Measurements from ENCODE around the gene ARL1.
"Not testable (repeated sequence)": the region's sequence is repeated elsewhere in the genome, so short reads cannot be mapped to it uniquely, and the experiment has no call there.

ARL1 gene

DNA sequence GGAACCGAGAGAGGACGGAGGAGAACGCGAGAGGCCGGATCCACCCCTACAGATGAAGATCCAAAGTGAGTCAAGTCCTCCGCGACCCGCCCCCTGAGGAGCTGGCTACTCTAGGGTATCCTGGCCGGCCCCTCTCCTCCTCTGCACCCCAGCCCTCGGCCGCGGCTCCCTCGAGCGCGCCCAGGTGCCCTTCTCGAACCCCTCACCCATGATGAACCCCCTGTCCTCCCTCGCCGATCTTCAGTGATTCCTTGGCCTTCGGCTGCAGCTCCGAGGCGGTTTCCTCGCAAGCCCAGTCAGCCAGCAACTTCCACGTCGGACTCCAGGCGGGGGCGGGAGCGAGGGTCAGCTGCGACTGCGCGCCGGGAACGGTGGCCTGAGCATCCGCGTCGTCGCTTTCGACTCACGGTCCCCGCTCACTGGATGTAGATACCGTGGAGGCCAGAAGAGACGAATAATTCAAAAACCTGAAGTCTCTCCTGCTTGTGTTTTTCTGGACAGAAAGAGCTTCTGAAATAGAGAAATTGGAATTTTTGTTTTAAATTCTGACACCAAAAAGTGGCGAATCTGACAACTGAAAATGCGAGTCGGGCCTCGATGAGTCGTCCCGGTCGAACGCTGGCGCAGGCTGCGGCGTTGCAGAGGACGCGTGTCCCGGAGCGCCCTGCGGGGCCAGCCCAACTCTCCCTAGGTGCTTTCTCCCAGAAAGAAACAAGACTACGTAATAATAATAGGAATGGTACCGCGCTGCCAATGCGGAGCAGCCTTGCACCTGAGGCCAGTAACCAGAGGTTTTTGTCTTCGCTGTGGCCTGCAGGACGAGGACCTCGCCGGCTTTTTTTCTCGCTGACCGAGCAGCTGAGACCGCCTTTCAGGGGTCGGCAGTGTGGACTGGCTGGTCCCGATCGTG is at the start of gene ARL1:
Gene ARL1, minus strand, starts transcription at position 337 of the 910 bp plus-strand sequence. Its CDS starts 127 bp downstream, at position 210.
- peak; percentile 81 for DNase-seq

DNA sequence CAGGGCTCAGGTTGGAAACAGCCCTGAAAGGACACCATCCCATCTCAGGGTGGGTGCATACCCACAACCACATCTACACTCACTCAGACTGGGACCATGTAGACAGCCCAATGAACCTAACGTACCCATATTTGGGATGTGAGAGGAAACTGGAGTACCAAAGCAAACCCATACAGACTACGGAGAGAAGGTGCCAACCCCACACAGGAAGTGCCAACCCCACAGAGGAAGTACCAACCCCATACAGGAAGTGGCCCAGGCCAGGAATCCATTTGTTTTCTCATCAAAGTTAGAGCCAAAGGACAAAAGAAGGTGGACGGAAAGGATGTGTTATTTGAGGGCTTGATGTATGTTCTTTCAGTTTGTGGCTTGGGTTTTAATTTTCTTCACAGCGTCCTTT is 48.1 kb upstream of the ARL1 start:
- peak; percentile 15 for DNase-seq

DNA sequence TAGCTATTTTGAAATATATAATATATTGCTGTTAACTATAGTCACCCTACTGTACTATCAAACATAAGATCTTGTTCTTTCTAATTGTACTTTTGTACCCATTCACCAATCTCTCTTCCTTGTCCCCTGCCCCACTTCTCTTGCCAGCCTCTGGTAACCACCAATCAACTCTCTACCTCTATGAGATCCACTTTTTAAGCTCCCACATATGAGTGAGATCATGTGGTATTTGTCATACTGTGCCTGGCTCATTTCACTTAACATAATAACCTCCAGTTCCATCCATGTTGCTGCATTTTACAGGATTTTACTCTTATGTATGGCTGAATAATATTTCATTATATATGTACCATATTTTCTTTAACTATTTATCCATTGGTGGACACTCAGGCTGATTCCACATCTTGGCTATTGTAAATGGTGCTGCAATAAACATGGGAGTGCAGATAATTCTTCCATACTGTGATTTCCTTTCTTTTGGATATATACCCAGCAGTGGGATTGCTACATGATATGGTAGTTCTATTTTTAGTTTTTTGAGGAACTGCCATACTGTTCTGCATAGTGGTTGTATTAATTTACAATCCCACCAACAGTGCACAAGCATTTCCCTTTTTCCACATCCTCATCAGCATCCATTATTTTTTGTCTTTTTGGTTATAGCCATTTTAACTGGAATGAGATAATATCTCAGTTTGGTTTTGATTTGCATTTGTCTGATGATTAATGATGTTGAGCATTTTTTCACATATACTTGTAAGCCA is 34.1 kb upstream of the ARL1 start:
- DNase-seq = no peak

DNA sequence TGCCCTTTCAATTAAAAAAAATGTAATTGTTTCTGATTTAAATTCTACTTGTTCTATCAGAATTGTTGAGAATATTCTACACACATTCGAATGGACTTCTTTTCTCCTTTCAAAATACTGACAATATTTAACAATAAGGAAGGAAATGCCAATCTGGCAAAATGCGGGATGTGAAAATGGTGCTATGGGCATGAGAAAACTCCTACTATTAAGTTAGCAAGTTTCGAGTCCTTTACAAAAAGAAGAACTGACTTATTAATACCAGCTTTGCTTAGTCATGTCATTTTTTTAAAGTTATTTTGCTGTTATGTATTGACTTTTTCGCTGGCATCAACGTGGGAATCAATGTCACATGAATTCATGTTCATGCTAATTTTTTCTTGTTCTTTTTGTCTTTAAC is 31.7 kb upstream of the ARL1 start:
- DNase-seq = no peak

DNA sequence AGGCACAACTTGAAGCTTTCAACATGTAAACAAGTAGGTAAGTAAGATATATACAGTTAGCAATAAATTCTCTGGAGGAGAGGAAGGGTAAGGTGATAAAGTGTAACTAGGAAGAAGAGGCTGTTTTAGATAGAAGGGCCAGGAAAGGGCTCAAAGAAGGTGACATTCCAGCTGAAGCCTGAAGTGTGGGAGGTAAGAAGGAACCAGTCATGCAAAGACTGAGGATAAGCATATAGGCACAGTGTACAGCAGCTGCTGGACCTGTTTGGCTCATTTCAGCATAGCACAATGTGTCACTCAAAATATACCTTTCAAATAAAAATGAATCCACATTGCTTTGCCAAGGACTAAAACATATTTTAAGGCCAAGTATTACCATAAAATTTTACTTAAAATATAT is 28.6 kb upstream of the ARL1 start:
- no peak for DNase-seq

DNA sequence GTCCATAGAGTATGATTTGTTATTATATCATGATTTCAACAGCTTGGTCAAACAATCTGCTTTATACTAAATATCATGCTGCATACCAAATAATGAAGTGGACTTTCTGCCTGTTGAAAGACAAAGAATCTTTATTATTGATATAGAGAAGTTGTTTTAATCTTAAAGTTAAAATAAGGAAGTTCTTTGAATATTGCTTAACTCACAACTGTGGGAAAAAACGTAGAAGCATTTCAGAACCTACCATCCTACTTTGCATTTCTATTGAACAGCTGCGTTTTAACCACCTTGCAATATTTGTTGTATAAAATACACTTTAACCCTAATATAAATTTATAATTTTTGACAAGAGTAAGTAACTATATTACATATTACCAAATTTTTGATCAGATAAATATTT is 22.9 kb upstream of the ARL1 start:
- no peak for DNase-seq

DNA sequence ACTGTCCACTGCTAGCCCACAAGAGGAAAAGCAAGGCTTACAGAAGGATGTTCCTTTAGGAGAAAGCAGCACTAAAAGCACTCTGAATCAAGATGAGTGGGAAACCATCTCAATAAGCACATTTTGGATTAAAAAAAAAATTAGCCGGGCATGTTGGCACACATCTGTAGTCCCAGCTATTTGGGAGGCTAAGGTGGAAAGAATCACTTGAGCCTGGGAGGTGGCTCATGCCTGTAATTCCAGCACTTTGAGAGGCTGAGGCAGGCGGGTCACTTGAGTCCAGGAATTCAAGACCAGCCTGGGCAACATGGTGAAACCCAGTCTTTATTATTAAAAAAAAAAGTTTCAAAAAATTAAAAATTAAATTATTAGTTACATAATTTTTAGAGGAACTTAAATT is 17.0 kb upstream of the ARL1 start:
- no peak for DNase-seq

DNA sequence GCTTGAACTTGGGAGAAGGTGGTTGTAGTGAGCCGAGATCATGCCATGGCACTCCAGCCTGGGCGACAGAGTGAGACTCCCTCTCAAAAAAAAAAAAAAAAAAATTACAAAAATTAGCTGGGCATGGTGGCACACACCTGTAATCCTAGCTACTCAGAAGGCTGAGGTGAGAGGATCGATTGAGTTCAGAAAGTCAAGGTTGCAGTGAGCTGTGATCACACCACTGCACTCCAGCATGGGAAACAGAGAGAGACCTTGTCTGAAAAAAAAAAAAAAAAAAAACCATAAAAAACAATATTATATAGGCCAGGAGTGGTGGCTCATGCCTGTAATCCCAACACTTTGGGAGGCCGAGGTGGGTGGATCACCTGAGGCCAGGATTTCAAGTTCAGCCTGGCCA is 14.5 kb upstream of the ARL1 start:
- not testable (repeated sequence) for DNase-seq

DNA sequence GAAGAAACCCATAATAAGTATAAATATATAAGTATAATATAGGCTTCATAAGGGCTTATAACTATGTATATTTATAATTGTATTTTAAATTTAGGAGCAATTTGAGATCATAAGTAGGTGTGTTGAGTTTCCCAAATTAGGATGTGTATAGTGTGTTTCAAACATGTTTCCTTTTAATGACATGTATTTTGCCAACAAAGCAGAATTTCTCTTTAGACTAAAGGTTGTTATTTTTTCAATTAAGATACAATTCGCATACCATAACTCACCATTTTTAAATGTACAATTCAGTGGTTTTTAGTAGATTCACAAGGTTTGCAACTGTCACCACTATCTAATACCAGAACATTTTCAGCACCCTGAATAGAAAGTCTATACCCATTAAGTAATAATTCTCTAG is 7.7 kb upstream of the ARL1 start:
- DNase-seq = no peak

DNA sequence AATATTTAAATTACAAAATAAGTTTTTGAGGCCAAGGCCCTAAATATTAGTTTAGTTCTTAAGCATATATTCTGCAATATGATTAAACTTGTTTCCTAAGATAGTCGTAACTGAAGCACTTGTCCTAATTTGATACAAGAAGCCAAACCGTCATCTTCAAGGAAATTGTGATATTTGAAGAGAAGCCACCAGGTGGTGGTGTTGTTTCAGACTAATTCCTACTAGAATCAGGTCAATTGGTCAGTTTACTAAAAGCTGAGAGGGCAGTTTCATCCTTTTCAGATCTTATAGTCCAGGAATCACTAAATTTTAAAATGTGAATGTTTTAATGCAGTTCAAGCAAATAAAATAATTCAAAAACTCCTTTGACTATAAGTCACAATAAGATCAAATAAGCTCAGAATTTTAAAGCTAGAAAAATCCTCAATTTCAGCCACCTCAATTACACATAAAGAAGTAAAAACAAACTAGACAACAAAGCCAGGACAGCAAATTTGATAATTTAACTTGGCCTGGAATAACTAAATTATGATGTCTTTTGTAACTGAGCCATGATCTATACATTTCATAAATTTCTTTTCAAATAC is 7.1 kb upstream of the ARL1 start:
- DNase-seq = peak; percentile 19

DNA sequence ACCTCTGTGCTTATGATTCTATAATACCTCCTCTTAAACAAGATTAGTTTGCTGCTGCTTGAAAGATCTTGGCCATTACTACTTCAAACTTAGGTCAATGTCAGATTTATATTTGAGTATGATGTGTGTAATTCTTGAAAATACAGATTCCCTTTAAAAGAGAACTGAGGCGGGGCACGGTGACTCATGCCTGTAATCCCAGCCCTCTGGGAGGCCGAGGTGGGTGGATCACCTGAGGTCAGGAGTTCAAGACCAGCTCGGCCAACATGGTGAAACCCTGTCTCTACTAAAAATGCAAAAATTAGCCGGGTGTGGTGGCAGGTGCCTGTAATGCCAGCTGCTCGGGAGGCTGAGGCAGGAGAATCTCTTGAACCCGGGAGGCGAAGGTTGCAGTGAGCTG is 2.6 kb upstream of the ARL1 start:
- not testable (repeated sequence) for DNase-seq

DNA sequence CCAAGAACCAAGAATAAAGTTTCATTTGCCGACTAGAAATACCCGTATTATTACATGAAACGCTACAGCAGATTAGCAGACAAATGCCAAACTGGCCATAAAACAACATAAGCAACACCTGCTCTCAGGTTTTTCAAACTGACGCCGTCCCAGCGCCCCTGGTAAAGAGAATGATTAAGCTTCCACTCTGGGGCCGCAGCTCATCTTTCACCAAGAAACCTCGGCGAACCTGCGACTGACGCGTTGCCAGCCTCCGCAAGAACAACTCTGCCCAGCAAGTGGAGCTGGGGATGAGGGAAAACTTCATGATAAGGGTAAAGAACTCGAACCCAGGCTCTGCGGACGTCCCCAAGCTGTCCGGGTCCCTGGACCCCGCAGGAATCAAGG is 530 bp downstream of the ARL1 start:
- DNase-seq = no peak

DNA sequence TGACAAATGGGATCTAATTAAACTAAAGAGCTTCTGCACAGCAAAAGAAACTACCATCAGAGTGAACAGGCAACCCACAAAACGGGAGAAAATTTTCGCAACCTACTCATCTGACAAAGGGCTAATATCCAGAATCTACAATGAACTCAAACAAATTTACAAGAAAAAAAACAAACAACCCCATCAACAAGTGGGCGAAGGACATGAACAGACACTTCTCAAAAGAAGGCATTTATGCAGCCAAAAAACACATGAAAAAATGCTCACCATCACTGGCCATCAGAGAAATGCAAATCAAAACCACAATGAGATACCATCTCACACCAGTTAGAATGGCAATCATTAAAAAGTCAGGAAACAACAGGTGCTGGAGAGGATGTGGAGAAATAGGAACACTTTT is 16.4 kb downstream of the ARL1 start:
- not testable (repeated sequence) for DNase-seq

DNA sequence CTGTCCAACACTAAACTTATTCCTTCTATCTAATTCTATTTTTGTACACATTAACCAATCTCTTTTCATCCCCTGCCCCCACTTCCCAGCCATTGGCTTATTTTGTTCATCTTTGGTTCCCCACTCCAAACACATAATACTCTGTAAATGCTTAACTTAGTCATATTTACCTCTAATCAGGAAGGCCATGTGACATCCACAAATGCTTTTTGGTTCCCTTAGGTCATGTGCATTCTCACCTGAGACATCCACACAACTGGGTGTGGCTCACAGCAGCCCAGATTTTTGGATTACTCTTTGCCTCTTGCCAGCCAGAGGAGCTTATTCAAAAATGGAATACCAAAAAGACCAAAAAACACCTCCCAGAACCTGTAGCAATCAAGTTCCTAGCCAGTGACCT is 28.4 kb downstream of the ARL1 start:
- DNase-seq = no peak

DNA sequence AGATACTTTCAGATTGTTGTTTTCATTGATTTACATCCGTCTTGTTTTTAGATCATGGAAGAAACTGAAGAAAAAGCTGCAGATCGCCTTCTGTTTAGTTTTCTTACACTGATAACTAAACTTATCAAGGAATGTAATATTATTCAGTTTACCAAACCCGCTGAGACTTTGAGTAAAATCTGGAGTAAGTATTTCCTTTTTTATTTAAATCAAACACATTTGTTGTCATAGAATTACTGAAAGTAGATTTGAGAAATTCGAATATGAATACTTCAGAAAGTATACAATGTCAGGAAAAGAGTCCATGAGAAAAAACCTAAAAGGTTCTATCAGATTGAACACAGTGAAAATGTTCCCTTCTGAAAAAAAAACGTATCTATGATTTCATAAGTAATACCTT is 32.0 kb downstream of the ARL1 start:
- no peak for DNase-seq

DNA sequence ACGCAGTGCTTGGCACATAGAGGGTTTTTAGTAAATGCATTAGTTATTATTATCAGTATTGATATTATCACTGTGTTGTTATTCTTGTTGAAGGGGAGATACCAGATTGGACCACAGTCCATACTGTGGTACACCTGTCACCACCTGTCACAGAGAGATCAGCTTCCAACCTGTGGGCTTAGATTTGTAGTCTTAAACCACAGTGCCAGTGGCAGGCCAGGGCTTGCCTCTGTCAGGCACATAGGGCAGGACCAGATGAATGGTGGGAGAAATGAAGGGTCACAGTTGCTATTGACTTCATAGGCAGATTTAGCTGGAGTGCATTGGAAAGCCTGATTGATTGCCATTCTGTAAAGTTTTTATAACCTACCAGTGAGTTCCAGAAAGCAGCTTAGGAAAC is 35.1 kb downstream of the ARL1 start:
- no peak for DNase-seq

DNA sequence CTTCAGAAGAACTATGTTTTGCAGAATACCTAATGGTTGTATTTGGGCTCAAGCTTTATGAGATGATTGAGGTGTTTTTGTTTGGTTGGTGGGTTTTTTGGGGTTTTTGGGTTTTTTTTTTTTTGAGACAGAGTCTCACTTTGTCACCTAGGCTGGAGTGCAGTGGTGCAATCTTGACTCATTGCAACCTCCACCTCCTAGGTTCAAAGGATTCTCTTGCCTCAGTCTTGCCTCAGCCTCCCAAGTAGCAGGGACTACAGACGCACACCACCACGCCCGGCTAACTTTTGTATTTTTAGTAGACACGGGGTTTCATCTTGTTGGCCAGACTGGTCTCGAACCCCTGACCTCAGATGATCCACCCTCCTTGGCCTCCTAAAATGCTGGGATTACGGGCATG is 39.6 kb downstream of the ARL1 start:
- DNase-seq = no peak

DNA sequence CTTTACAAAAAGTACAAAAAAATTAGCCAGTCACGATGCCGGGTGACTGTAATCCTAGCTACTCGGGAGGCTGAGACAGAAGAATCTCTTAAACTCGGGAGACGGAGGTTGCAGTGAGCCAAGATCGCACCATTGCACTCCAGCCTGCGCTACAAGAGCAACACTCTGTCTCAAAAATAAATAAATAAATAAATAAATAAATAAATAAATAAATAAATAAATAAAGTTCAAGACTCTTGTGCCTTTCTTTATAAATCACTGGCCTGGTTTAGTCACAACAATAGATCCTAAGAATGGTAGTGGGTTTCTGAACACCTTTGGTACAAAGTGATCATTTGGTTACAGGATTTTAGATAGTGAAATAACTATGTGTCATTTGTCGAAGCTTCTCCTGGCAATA is 46.1 kb downstream of the ARL1 start:
- DNase-seq = no peak

DNA sequence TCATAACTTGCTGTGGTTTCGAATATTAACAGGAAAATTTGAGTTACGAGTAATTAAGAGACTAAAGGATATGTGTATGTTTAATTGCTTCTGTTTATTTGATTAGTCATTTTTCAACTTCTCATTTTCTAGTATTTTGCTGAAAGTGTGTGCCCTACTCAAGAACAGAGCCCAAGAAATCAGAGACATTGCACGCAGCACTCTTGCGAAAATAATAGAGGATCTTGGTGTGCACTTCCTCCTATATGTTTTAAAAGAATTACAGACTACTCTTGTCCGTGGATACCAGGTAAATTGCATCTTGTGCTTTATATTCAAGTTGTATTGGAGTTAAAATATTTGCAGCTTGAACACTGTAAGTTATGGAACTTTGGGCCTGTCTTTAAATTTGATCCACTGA is 50.8 kb downstream of the ARL1 start:
- DNase-seq = no peak

DNA sequence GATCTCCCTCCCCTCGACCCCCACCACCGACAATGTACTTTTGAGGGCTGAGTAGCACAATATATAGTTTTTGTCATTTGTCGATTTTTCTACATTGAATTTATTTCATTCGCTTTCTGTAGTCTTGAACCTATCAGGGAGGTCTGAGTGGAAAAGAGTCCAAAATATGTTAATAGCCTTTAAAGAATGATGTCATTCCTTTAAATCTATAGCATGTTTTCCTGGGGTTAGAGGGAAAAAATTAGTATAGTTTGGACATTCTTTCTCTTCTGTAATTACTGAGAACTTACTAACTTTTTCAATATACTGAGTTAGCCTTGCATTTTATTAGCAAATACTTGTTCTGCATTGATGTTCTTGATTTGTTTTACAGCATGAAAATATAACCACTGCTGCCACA is 55.9 kb downstream of the ARL1 start:
- DNase-seq = no peak

DNA sequence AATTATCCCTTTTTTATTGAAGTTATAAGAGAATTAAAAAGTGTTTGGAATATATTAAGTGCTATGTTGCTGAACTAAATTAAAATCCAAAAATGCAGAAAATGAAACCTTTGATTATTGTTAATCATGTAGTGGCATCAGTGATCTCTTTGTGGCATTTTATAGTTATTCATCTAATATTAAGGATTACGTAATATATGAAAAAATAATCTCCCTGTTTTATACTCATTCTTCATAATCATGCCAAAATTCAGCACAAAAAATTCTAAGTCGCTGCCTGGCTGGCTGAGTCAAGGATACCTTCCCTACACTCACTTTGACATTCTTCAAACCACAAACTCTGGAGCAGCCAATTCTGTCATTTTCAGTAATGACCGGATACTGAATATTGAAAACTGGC is 63.7 kb downstream of the ARL1 start:
- DNase-seq = no peak

Measured in CD4-positive, alpha-beta T cell treated with Interleukin-17A for 4 hours (primary cell).